Measurements from ENCODE around the gene SPATA2L. TPM values are rescaled to one million over a fixed set of nuclear protein-coding genes. Genes with fewer than 3 reads are reported as not detected.

The SPATA2L gene
- total RNA-seq, 1 donor from 2014 or later = 16.2 TPM

DNA sequence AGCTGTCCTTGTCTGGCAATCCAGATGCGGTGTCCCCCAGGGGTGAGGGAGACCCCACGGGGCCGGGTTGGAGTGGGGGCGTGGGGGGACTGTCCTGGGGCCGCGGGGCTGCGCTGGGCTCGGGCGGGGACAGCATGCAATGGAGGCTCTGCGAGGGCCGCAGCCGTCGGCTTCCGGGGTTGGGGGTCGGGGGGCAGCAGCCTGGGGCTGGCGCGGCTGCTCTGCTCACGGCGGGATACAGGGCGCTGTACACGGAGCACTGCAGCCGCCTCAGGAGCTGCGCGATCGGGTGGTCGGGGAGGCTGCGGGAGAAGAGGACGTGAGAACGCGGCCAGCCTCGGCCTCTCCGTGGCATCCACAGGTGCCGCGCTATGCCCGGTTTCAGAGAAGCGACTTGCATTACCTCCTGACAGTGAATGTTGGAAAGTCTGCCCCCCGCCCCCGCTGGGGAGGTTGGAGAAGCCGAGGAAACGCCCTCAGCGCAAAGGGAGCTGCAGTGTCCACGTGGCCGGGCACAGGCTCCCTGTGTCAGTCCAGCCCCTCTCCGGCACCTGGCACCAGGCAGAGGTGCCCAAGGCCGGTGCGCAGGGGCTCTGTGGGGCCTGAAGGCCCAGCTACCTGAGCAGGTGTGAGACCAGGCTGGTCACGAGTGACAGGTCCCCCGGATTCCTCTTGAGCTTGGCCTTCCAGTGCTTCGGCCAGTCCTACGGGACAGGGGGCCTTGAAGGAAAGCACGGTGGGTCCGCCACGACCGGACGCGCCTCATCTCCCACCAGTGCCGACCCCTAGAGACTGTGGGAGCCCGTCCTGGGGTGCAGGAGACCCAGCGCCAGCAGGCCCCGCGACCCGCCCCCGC, 9.4 kb upstream of the SPATA2L start:
- Histone ChIP-seq H3K4me1 (peaks cover 16% of the 10 kb centered on the region), H3K36me3 (no peaks in the 10 kb centered on the region), H3K27me3 (no peaks in the 10 kb centered on the region), H3K4me3 (no peak overlapping the region), H3K27ac (no peak overlapping the region), H3K9me3 (no peaks in the 10 kb centered on the region)
- TF ChIP-seq POLR2A (IDR thresholded peaks at IDR 0.05) (no peak), POLR2AphosphoS5 (IDR thresholded peaks at IDR 0.05; ENCODE audit: insufficient read depth in 1 of 2, low read depth in 1 of 2) (no peak)
- TF ChIP-seq, protein P1, sequence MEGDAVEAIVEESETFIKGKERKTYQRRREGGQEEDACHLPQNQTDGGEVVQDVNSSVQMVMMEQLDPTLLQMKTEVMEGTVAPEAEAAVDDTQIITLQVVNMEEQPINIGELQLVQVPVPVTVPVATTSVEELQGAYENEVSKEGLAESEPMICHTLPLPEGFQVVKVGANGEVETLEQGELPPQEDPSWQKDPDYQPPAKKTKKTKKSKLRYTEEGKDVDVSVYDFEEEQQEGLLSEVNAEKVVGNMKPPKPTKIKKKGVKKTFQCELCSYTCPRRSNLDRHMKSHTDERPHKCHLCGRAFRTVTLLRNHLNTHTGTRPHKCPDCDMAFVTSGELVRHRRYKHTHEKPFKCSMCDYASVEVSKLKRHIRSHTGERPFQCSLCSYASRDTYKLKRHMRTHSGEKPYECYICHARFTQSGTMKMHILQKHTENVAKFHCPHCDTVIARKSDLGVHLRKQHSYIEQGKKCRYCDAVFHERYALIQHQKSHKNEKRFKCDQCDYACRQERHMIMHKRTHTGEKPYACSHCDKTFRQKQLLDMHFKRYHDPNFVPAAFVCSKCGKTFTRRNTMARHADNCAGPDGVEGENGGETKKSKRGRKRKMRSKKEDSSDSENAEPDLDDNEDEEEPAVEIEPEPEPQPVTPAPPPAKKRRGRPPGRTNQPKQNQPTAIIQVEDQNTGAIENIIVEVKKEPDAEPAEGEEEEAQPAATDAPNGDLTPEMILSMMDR (IDR thresholded peaks at IDR 0.05) = no peak
- no peak for DNase-seq (ENCODE audit: extremely low spot score in 2 of 2)
- intact Hi-C loops (cut with DNase I) = no loop called here

DNA sequence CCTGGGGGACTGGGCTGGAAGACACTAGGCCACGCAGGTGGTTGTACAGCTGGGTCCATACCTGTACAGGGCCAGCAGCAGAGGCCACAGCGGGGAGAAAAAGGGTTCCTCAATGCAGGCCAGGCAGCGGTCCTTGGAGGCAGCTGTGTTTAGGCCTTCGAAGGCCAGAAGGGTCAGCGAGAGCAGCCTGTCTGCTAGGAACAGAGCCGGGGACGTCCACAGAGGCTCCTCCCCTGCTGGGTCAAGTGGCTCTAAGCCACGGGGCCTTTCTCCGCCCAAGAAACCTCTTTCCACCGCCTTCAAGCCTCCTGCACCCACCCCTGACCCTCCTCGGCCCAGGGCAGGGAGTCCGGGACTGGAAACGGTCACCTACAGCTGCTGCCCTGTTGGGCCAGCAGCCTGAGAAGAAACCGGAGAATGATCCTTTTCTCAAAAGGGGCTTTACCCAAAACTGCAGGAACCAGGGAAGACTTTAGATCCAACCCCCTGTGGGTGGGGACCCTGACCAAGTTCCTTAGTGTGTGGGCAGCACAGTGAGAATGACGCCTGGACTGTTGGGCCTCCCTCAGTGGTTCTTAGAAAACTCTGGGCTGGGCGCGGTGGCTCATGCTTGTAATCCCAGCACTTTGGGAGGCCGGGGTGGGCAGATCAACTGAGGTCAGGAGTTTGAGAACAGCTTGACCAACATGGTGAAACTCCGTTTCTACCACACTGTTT, 8.4 kb upstream of the SPATA2L start:
- Histone ChIP-seq H3K27ac (no peak overlapping the region), H3K4me1 (peaks cover 16% of the 10 kb centered on the region), H3K36me3 (no peaks in the 10 kb centered on the region), H3K9me3 (no peaks in the 10 kb centered on the region), H3K27me3 (no peaks in the 10 kb centered on the region), H3K4me3 (no peak overlapping the region)
- intact Hi-C loops (cut with DNase I) = loop anchor here (10.0 kb wide), 1 partner anchor 155 kb away; no protein-coding TSS in a partner anchor
- TF ChIP-seq POLR2A (IDR thresholded peaks at IDR 0.05) (no peak), POLR2AphosphoS5 (IDR thresholded peaks at IDR 0.05; ENCODE audit: insufficient read depth in 1 of 2, low read depth in 1 of 2) (no peak)
- TF ChIP-seq, protein P1 (IDR thresholded peaks at IDR 0.05) = no peak
- no peak for DNase-seq (ENCODE audit: extremely low spot score in 2 of 2)

DNA sequence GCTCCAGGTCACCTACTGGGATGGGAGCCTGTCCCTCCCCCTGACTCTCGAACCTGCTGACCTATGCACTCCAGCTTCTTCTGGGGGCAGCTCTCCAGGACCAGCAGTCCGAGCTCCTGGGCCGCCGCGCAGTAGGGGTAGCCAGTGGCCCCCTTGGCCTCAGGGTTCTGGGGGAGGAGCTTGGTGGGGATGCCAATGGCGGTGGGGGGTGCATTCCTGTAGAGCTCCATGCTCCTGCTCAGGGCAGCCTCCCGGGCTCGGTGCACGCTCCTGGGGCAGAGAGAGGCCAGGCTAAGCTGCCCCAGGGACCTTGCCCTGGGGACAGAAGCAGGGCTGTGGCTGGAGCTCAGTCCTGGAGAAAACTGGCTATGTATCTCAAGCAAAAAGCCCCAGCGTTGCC, 7.7 kb upstream of the SPATA2L start:
- Histone ChIP-seq H3K27me3 (no peaks in the 10 kb centered on the region), H3K36me3 (no peaks in the 10 kb centered on the region), H3K9me3 (no peaks in the 10 kb centered on the region), H3K27ac (no peak overlapping the region), H3K4me3 (no peak overlapping the region), H3K4me1 (peaks cover 16% of the 10 kb centered on the region)
- intact Hi-C loops (cut with DNase I) = loop anchor here (10.0 kb wide), 1 partner anchor 156 kb away; no protein-coding TSS in a partner anchor
- TF ChIP-seq POLR2A (IDR thresholded peaks at IDR 0.05) (no peak), POLR2AphosphoS5 (IDR thresholded peaks at IDR 0.05; ENCODE audit: insufficient read depth in 1 of 2, low read depth in 1 of 2) (no peak)
- TF ChIP-seq, protein P1 (IDR thresholded peaks at IDR 0.05) = no peak
- DNase-seq (ENCODE audit: extremely low spot score in 2 of 2) = no peak

DNA sequence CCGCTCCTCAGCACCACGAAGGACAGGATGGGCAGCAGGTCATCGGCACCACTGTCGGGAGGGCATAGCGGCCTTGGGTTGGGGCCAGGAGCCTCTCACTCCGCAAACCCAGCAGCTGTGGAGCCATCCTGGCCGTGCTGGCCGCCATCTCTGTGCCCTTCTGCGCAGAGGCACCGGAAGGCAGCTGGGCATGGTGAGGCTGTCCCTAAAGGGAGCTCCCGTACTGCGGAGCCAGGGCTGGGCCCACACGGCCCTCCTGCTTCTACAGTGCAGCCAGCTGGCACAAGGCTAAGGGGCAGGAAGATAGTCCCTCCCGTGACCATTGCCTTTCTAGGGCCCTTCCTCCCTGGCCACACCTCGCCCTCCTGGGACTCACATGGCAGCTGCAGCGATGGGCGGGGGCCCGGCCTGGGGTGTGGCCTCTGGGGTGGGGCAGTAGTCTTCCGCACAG, 7.0 kb upstream of the SPATA2L start:
- intact Hi-C loops (cut with DNase I) = loop anchor here (10.0 kb wide), 1 partner anchor 156 kb away; no protein-coding TSS in a partner anchor
- Histone ChIP-seq H3K27me3 (no peaks in the 10 kb centered on the region), H3K9me3 (no peaks in the 10 kb centered on the region), H3K27ac (no peak overlapping the region), H3K4me1 (peaks cover 16% of the 10 kb centered on the region), H3K4me3 (no peak overlapping the region), H3K36me3 (no peaks in the 10 kb centered on the region)
- no peak for DNase-seq (ENCODE audit: extremely low spot score in 2 of 2)
- TF ChIP-seq POLR2A (IDR thresholded peaks at IDR 0.05) (no peak), POLR2AphosphoS5 (IDR thresholded peaks at IDR 0.05; ENCODE audit: insufficient read depth in 1 of 2, low read depth in 1 of 2) (no peak)
- TF ChIP-seq, protein P1 (IDR thresholded peaks at IDR 0.05) = no peak

Data from vagina (tissue), 2 donors.